ENCODE results near the gene PTPRD.

GRCh38 chr9:8560560-8561525 is 2052.0 kb downstream of the PTPRD start:
- TF ChIP-seq CTCF (IDR thresholded peaks at IDR 0.05) = no peak
- no peak for TF ChIP-seq POLR2AphosphoS5 (IDR thresholded peaks at IDR 0.05; ENCODE audit: low read depth, low read length)
- TF ChIP-seq REST (IDR thresholded peaks at IDR 0.05; ENCODE audit: insufficient read depth in 1 of 2, low read depth in 2 of 2, low read length in 1 of 2) = no peak
- TF ChIP-seq TCF7L2 (IDR thresholded peaks at IDR 0.05; ENCODE audit: low read depth, low read length) = no peak
- no peak for TF ChIP-seq SIN3A (IDR thresholded peaks at IDR 0.05; ENCODE audit: borderline replicate concordance, insufficient read depth, low read depth, low read length)
